Activated T-helper 1 cell treated with anti-CD3 and anti-CD28 coated beads, Interleukin-2, amount 50 U/mL, for 16 hours (primary cell): ENCODE measurements around the gene BCL2.

Source experiments
- DNase-seq, 2 donors: peaks; one replicate each; pipeline ENCODE4 v3.0.0-alpha.2; 2020; ENCODE audit warnings: low read depth in 1 of 2, low spot score in 1 of 2

BCL2 gene

DNA sequence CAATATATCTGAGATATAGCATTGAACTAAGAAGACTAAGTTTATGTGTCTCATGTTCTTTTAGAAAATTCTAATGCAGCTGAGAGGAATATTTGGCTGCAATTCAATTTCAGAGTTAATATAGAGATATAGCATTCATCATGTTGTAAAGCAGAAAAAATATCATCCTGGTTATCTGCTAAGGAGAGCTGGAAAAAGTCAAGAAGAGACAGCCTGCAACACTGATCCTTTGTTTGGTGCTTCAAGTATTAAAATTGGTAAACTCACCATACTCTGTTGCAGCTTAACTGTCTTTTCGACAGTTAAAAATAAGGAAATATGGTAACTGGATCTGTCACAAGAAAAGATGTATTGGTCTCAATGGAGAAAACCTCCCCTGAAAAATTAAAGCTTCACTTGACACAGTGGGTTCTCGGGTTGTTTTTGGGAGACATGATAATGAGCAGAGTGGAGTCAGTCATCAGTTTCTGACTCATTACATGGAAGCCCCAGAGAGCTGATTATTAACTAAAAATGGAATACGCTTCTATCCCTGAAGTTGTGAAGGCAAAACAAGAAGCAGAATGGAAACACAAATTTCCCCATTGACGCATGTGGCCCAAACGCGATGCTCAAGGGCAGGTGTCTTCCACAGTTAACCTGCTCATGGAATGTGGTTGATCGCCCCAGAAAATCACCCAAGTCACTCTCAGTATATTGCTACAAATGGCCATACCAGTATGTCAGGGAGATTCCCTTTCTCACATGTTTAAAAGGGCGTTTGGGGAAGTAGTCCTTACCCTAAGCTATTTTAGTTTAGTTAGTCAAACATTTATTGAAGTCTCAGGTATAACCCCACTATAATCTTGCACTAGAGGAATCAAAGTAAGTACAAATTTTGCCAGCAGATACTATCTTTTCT is 8.2 kb downstream of the BCL2 start:
- no peak for DNase-seq

DNA sequence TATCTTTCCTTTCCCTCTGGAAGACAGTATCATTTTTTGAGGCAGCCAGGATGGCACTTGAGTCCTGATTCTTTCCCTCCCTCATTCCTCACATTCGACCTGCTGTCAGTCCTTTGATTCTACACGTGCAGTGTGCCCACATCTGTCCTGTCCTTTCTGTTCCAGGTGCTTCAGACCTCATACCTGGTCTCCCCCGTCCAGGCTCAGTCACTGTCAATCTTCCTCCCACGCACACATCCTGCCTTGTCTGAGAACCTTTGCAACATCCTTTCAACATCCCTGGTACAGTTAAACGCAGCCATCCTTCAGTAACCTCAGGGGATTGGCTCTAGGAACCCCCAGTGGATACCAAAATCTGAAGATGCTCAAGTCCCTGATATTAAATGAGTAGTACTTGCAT is 10.1 kb downstream of the BCL2 start:
- no peak for DNase-seq

DNA sequence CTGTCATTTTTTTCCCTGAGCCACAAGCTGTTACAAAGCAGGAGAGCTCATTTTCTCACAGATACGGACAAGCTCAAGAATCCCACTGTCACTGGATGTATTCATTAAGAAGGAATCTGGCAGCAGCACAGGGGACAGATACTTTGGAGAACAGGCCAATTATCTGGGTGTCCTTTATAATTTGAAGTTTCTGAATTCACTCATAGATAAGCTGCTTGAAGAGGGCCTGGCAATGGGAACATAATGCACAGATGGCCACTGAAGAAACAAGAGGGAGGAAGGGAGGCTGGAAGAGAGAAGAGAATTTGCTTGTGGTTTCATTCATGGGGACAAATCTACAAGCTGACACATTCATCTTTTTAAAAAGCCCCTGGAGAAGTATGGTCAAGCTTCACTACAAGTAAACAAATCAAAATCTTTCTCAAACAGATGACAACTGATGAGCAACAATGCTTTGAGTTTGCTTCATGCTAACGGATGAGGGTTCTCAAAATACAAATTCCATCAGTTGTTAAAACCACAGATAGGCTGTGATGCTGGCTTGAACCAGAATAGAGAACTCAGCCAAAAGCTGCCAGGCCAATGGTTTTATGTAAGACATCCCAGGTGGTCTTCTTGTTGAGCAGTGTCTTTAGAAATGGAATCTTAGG is 11.9 kb downstream of the BCL2 start:
- DNase-seq: no peak

DNA sequence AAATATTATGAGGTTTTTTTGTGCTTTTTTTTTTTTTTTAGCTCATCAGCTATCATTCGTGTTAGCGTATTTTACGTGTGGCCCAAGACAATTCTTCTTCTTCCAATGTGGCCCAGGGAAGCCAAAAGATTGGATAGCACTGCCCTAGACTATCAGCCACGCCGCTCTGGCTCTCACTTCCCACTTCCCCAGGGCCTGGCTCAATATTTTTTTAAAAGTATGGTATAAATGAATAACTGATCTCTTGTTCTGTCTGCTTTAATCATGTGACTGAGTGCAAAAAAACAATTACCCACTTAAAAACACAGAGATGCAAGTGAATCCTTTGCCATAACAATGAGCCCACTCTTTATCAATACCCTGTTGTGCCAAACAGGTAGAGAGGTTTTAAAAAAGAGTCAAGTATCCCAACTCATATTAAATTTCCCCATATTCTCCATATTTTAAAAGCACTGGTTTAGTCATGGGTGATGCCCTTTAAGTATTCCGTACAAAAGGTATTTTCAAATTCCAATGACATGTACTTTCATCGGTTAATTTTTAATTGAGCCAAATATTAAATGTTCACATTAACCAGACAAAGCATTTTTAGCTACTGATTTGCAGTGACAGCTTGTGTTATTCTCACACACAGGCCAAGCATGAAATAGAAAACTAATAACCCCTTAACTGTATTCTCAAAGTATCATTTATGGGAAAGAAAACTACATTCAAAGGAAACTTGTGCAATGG is 12.6 kb downstream of the BCL2 start:
- no peak for DNase-seq

DNA sequence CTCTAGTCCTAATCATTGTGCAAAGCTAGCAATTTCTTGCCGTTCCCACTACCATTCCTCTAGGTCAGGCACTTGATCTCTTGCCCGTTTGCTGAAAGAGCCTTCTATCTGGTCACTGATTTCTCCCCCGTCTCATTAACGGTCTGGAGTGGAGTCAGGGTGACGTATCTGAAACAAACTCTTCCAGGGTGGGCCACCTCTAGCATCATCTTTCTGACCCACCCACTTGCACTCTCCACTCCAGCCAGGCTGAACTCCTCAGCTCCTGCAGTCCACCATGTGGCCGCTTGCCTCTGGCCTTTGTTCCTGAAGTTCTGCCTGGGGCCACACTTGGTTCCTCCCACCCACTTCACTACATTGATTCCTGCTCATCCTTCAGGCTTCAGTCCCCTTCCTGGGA is 13.3 kb downstream of the BCL2 start:
- DNase-seq: no peak

DNA sequence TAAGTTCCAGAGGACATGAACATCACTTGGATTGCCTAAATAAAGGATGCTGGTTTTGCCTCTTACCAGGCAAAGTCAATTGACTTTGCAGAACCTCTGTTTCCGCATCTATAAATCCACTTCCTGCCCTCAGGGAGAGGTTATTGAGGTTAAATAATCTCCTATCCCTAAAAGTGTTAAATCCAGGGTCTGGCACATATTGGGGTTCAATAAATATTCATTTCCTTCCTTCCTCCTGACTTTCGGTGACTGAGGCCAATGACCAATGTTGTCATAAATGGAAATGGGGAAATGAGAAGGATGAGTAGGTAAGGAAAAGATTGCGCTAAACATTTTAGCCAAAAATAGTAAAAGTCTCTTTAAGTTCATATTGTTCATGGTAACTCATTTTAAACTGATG is 16.0 kb downstream of the BCL2 start:
- DNase-seq: no peak

DNA sequence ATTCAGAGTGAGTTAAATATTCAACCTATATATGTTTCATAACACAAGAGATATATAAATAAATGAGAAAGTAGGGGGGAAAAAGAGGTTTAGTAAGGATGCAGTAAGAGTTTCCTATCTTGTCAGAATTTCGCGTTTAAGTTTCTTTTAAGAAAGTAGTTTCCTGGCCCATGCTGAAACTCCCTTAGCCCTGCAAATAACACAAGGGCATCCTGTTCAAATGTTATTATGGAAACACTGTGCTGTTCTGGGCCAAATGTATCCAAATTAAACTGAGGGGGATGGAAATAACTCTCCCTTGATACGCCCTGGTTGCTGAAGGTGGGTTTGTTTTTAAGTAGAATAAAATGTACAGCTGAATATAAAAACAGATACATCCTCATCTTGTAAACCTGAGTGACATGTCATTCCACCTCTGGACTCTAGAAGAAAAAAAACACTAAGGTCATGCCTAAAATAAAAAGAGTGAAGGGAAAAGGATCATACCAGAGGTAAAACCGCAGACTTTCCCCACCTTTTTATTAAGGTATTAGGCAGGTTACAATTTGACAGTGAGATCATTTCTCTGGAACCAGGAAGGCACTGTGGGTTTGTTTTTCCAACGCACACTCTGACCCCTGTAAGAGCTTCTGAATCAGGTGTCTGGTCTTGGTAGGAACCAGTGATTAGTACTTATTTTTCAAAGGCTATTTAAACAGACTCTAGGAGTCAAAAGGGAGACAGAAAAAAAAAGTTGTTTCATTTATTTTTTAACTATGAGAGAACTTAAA is 16.7 kb downstream of the BCL2 start:
- DNase-seq: no peak

DNA sequence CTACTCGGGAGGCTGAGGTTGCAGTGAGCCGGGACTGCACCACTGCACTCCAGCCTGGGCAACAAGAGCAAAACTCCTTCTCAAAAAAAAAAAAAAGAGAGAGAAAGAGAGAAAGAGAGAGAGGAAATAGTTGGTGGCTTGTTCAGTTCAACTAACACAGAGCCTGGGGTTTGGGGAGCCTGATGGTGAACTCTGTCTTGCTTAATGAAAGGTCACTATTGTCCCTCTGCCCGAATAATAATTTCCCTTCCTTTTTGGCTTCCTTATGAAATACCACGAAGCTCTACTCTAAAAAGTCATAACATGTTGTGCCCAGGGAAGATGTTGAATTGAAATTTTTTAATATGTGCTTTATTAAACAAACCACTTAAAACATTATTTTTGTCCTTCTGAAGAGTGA is 17.3 kb downstream of the BCL2 start:
- DNase-seq: no peak

DNA sequence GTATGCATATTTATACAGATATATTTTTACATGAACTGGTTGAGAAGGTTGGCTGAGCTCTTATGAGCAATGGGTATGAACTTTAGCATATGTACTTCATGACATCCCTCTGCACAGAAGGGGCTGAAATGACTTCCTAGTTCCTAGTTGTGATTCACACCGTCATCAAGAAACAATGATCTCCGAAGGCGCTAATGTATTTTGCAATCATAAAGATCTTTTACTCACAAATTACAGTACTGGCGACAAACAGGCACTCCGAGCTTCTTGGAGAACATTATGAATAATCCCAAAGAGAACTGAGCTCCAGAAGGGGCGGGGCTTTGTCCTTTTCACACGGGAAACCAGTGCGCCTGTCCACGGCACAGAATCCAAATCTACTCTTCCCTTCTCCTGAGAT is 18.1 kb downstream of the BCL2 start:
- DNase-seq: no peak

DNA sequence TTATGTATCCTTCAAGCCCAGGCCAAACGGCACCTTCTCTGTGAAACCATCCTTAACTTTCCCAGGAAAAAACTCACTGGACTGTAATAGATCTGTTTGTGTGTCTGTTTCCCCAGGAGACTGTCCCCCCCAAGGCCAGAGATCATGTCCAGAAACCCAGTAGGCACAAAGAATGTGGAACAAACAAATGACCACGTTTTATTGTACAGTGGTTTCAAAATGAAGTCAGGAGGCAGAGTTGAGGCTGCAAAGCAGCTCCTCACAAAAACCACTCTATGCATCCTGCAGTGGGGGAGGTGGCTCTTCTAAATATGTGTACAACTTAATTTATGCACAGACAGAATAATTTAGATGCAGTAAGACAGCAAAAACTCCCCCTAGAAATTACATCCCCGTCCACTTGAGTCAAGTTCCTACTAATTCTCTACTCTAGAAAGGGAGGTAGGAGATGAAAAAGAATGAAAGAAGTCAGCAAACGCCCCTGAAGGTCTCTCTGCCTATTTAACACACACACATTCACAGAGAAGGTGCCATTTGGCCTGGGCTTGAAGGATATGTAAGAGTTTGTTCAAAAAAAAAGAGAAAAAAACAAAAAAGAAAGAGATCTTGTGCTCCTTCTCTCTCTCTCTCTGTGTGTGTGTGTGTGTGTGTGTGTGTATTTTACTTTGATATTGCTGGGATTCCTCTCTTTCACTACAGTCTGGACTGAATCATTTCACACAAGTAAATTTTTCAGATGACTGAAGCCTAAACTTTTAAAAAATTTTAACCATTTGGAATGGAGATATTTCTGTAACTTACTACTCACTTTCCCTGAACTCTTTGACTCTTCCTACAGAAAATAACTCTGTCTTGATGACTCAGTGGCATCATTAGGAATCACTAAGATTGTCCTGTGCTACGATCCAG is 19.5 kb downstream of the BCL2 start:
- DNase-seq: no peak

DNA sequence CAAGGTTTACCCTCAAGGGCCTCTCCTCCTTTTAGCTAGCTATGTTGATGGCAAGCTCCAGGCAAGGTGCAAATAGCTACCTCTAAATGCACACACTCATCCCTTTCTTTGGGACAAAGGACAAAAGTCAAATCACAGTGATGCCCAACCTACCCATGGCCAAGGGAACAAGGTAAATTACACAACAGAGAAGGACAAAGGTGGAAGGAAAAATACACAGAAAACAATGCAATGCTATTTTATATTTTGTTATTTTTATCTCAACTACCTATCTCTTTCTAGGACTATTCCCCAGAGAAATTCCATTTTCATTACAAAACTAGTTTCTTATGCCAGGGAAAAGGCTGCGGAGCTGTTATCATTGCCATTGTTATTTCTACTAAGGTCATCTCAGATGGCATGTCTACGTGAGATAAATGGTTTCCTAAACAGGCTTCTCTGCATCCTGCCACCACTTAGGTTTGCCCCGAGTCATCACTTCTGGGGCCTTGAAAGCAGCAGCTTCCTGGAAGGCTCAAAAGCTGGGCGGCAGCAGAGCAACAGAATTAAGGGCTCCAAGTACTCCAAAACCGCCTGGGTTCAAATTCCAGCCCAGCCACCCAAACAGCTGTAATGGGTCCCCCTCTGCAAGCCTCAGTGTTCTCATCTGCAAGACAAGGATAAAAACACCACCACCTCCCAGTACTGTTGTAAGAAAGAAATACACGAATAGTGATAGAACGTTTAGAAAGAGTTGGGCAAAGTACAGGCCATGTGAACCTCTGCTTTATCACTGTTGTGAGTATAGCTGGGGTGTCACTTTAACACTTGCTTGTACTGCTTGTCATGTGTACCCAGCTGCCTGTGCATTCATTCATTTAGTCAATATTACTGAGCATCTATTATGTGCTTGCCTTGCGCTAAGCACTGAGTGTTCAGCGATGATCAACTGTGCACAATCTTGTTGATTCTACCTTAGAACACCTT is 20.9 kb downstream of the BCL2 start:
- no peak for DNase-seq

DNA sequence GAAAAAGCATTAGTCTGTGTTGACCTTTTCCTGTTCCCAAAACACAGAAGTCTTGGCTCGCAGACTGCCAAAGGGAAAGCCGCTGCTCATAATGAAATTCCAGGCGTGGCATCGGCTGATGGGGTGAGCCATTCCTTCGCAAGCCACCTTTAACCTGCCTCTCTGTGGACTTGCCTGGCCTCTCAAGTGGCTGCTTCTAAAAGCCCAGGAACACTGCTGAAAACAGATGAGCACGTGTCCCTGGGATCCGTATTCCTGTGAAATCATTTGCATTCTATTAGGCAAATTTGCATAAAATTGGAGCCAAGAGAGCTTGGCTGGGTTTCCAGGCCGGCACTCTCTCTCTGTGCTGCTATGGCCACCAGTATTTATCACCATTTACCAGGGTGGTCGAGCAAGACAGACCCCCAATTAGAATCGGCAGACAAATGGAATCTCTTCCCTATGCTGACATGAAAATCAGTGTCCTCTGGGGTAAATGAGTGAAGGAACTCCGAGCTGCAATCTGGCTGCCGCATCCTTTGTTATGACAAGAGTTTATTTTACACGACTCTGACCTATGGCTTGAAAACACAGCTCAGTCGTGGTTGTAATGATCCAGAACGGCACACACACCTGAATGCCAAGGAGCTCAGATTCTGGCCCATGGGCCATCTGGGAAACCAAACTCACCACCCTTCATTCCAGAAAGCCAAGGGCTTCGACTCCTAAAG is 21.7 kb downstream of the BCL2 start:
- DNase-seq: no peak

DNA sequence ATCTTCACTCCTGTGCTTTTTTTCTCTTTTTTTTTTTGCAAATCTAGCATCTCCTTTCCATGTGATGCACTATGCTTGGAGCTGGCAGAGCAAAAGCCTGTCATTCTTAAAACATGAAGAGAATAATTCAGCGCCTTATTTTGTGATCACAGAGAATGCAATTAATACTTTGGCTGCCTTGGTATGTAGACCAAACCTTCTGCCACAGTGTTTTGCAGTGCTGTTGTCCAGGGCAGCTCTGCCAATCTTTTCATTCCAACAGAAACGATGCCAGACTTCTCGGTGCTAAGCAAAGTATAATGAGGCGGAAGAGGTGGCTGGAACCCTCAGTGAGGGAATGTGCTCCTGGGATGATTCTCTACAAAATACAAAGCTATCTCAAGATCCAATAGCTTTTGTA is 25.6 kb downstream of the BCL2 start:
- no peak for DNase-seq

DNA sequence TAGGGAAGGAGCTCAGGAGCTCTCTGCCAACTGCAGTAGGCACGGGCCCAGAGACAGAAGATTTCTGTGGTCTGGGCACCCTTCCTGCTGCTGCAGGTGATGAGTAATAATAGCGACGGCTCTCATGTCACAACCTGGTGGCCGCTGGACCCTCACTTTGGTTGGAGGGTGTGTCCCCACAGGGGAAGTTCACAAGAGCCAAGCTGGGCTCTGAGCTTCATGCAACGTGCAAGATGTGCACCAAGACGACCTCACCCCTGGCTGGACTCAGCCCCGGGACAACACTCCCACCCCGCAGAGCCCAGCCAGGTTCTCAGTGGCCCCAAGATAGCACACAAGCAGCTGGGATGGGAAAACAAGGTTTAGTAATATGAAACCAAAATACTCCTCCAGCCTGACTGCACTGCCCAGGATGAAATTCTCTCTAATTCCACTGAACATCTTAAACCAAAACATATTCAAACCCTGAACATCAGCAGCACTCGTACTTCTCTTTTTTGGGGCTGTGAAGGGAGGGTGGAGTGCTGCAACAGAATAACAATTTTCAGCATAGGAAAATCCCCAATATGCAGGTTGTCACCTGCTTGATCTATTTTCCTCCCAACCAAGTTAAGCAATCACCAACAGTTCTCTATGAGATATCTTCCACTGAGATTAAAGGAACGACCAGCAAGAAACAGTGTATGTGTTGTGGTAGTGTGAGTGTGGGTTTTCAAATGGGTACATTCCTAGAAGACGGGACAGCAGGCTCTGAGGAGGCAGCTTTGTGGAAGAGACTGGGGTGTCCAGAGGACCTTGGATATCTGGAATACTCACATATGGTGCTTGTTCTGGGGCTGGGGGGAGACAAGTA is 26.5 kb downstream of the BCL2 start:
- peak in 1 of 2 donors; percentile 16 for DNase-seq

DNA sequence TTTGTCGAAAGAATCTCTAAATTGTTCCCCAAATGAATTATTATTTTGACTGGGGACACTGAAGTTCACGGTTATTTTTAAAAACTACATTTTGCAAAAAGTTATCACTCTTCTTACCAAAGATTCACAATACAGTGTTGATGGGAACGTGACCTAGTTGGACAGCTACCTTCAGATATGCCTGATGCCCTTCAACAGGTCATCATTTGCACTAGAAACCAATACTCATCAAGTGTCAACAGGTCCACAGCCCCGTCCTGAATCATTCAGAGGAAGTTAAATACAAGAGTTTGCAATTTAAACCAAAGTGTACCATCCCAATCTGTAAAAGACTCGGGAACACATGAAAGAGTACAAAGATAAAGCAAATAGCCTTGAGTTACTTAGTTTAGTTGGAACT is 28.3 kb downstream of the BCL2 start:
- DNase-seq: no peak

DNA sequence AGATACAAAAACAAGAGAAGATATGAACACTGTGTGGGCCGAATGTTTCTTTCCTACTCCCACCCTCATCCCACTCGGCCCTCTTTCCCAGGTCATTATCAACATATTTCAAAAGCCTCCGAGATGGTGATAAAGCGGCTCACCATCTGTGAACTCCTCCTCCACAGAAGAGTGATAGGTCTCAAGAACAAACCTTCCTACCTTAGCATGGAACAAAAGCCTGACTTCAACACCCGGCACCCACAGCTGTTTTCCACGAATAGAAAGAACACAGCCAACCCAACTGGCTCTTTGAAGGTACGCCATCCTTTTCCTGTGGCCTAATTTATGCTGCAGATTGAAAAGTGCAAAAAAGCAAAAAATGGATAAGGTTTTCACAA is 28.8 kb downstream of the BCL2 start:
- DNase-seq: no peak

DNA sequence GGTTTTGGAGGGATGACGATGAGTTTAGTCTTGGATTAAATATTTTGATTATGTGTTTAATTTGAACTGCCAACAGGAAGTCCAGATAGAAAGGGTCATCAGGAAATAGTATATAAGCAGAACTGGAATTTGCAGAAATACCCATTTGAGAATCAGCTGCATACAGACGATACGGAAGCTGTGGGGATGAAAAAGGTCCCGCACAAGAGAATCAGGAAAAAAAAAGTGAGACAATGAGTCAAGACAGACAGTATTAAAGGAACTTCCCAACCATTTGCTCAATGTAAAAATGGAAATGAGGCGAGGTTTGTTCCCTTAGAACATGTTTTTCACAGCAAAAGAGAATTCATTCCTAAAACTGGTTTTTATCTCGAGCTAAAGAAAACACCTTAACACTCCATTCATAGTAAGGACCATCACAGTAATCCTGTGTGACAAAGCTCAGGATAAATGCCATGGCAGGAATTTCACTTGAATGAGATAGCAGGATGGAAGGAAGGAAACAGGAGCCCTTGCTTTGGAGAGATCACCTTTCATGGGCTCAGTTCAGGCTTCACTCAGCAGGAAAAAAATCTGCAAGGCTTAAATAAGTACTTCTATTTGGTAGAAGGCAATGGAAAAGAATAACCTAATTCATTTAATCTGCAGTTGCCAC is 29.3 kb downstream of the BCL2 start:
- no peak for DNase-seq
